Psoas muscle (tissue), 8 donors: ENCODE data around the gene TMBIM4. TPM values are rescaled to one million over a fixed set of nuclear protein-coding genes. Genes with fewer than 3 reads are reported as not detected.
A peak's percentile ranks its signal among the peaks of the same experiment; 100 is the strongest.

Experiments used
- ATAC-seq, 4 donors: fragments of 200-7000 bp; cut with Tn5 transposase; one replicate each; pipeline ENCODE4 v1.9.1; 2020; ENCODE audit warnings: moderate library complexity in 3 of 4, mild to moderate bottlenecking in 2 of 4
- DNase-seq, 2 donors: peaks; one replicate each; pipeline ENCODE4 v3.0.0-alpha.2; 2020
- H3K27ac ChIP-seq: fragments of 200-600 bp; one replicate; pipeline ENCODE4 v1.8.0; 2022
- H3K27me3 ChIP-seq, 3 donors: fragments of 200-600 bp in 1 of 3; one replicate each; pipeline versions ENCODE4 v1.6.1 to v1.8.0; 2013 to 2022; ENCODE audit warnings: low read length in 2 of 3, mild to moderate bottlenecking in 2 of 3, moderate library complexity in 1 of 3; ENCODE audit not compliant: insufficient read depth in 3 of 3
- H3K36me3 ChIP-seq, 2 donors: fragments of 200-600 bp in 1 of 2; one replicate each; pipeline versions ENCODE4 v1.6.1 to v1.8.0; 2013 to 2022; ENCODE audit warnings: low read depth in 1 of 2, mild to moderate bottlenecking in 1 of 2, moderate library complexity in 1 of 2; ENCODE audit not compliant: insufficient read depth in 1 of 2
- H3K4me1 ChIP-seq: fragments of 200-600 bp; one replicate; pipeline ENCODE4 v1.8.0; 2022
- H3K4me3 ChIP-seq: fragments of 200-600 bp; one replicate; pipeline ENCODE4 v1.8.0; 2022; ENCODE audit warnings: mild to moderate bottlenecking
- H3K9me3 ChIP-seq: fragments of 200-600 bp; one replicate; pipeline ENCODE4 v1.8.0; 2022
- WGBS, 3 donors: extraction: QIAGEN DNeasy Blood & Tissue Kit; methylation state at CpG; one replicate each; pipeline versions ENCODE4 v1.1.6 to v1.1.7; 2013; 5-methylcytosine and 5-hydroxymethylcytosine counted together
- intact Hi-C, 2 donors: fragments of 100-400 bp; cut with DNase I; formaldehyde crosslinking; loops; one replicate each; pipeline versions ENCODE4 v1.11.0 to v1.14.2; 2022
- polyA plus RNA-seq, 3 donors: library from polyadenylated mRNA; stranded (reverse); fragments of 200-250 nt; gene quantifications; one replicate each; pipeline ENCODE4 v1.2.3, GENCODE V29; 2013
- total RNA-seq, 4 donors: library from RNA; stranded (reverse); fragmentation: NEBNext Ultra II Directional in 2 of 4; extraction: Animal tissue kit (Norgen Biotek cat#: 25700) in 2 of 4; gene quantifications; one replicate each; pipeline versions ENCODE4 v1.2.1 to v1.2.4, GENCODE V29; 2021 to 2023
- TF ChIP-seq, protein P1 (sequence below): fragments of 200-600 bp; IDR thresholded peaks from one replicate; pipeline ENCODE4 v1.8.0; 2022; ENCODE audit warnings: antibody characterized with exemption
- donor health status: healthy with polysubstance abuse.
- donor health status: DM: no; HTN: no; CAD: no; lungs with moderate emphysema.
- donor health status: Bipolar disorder and iron deficiency.
- donor health status: healthy.
- donor health status: DM: yes; HTN: yes; CAD: no.
- donor health status: DM: no; HTN: no; CAD: no.
- donor health status: DM: no; HTN: no; CAD: no.
- donor health status: DM: yes; HTN: yes; CAD: no.

The TMBIM4 gene
- total and polyA plus RNA-seq, 7 donors, result 35.1 to 64.8 (median 43.2) TPM

GRCh38 chr12:66190519-66191370, 20.9 kb upstream of the TMBIM4 start:
- H3K36me3 ChIP-seq, result no peaks in the 10 kb centered on the region
- H3K4me3 ChIP-seq, result peak overlapping the region; percentile 66
- H3K9me3 ChIP-seq, result no peaks in the 10 kb centered on the region
- H3K27me3 ChIP-seq, result peaks cover 0 to 28% (median 7%) of the 10 kb centered on the region in 3 donors
- H3K27ac ChIP-seq, result no peak overlapping the region
- 29 to 67% (median 36%) methylated on average over 1 of the region's 1 CpG for WGBS, 3 donors
- DNase-seq (no peak), ATAC-seq (no peak)
- intact Hi-C loops, result no loop called here
- TF ChIP-seq, protein P1, sequence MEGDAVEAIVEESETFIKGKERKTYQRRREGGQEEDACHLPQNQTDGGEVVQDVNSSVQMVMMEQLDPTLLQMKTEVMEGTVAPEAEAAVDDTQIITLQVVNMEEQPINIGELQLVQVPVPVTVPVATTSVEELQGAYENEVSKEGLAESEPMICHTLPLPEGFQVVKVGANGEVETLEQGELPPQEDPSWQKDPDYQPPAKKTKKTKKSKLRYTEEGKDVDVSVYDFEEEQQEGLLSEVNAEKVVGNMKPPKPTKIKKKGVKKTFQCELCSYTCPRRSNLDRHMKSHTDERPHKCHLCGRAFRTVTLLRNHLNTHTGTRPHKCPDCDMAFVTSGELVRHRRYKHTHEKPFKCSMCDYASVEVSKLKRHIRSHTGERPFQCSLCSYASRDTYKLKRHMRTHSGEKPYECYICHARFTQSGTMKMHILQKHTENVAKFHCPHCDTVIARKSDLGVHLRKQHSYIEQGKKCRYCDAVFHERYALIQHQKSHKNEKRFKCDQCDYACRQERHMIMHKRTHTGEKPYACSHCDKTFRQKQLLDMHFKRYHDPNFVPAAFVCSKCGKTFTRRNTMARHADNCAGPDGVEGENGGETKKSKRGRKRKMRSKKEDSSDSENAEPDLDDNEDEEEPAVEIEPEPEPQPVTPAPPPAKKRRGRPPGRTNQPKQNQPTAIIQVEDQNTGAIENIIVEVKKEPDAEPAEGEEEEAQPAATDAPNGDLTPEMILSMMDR, result no peak
- no peaks in the 10 kb centered on the region for H3K4me1 ChIP-seq

DNA sequence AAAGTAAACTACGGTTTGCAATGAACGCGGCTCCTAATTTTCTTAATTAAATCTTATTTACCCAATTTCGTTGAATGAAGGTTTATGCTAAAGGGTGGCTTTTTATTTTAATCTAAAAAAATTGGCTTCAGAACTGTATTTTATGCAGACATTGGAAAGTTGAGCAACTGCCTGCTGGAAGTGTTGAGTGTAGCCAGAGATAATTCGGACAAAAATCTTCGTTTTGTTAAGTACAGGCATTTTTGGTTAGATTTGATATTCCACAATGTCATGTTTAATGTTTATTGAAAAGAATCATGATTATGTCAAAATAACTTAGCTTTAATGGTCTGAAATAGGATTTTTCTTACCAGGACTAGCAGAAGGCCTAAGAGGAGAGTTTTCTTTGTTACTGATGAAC, 20.1 kb upstream of the TMBIM4 start:
- Histone ChIP-seq H3K27ac (peak overlapping the region; percentile 73), H3K27me3 (peaks cover 0 to 33% (median 7%) of the 10 kb centered on the region in 3 donors), H3K36me3 (no peaks in the 10 kb centered on the region), H3K4me1 (no peaks in the 10 kb centered on the region), H3K4me3 (peak overlapping the region; percentile 66), H3K9me3 (no peaks in the 10 kb centered on the region)
- ATAC-seq (no peak), DNase-seq (no peak)
- 54 to 75% (median 56%) methylated on average over 6 of the region's 6 CpGs for WGBS, 3 donors
- intact Hi-C loops, result no loop called here
- TF ChIP-seq, protein P1, result no peak

- intact Hi-C loops, result no loop called here
- DNase-seq, result no peak
- WGBS, 3 donors, result 6 to 11% (median 9%) methylated on average over 18 of the region's 18 CpGs
- no peaks in the 10 kb centered on the region for H3K9me3 ChIP-seq
- no peaks in the 10 kb centered on the region for H3K4me1 ChIP-seq
- no peaks in the 10 kb centered on the region for H3K36me3 ChIP-seq
- TF ChIP-seq, protein P1, result no peak
- peak overlapping the region; percentile 66 for H3K4me3 ChIP-seq
- no peak for ATAC-seq
- peak overlapping the region; percentile 73 for H3K27ac ChIP-seq
- H3K27me3 ChIP-seq, result peaks cover 0 to 37% (median 7%) of the 10 kb centered on the region in 3 donors
Observed at GRCh38 chr12:66189486-66189843, 19.7 kb upstream of the TMBIM4 start.

DNA sequence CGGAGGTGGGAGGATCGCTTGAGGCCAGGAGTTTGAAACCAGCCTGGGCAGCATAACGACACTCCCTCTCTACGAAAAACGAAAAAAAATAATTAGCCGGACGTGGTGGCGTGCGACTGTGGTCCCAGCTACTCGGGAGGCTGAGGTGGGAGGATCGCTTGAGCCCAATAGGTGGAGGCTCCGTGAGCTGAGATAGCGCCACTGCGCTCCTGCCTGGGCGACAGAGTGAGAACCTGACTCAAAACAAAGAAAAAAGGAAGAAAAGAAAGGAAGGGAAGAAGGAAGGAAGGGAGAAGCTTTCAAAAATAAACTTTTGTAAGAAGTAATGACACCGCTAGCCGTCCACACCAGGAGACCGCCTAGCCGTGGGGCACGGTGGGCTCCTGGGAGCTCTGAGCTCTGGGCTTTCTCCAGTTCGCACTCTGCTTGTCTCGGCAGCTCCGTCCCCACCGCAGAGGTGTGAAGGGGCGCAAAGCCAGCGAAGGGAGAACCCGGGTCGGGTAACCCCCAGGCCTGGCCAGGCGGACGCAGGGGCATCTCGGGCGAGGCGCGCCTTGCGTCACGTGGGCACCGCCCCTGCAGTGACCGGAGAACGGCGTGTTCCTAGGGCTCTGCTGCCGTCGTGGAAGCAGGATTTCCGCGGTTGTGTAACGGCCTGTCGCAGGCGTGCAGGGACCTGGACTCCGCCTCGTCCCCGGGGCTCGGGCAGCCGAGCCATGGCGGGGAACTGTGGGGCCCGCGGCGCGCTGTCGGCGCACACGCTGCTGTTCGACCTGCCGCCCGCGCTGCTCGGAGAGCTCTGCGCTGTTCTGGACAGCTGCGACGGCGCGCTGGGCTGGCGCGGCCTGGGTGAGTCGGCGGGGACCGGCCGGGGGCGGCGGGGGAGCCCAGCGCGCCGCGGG, 19.0 kb upstream of the TMBIM4 start, which contains the start of gene IRAK3:
IRAK3 (plus strand) TSS at position 631 of the 902 bp plus-strand sequence; CDS start at position 717, 86 bp downstream.
- Histone ChIP-seq H3K4me3 (peak within 1 kb of the TSS; percentile 66), H3K27me3 (peaks cover 0 to 41% (median 6%) of the 10 kb centered on the region in 3 donors), H3K27ac (peak within 1 kb of the TSS; percentile 73), H3K36me3 (no peaks in the 10 kb centered on the region), H3K4me1 (no peaks in the 10 kb centered on the region), H3K9me3 (no peaks in the 10 kb centered on the region)
- intact Hi-C loops, result no loop called here
- ATAC-seq (peak; percentile 59 to 91 (median 86)), DNase-seq (peak; percentile 89 to 93)
- 19 to 27% (median 22%) methylated on average over 59 to 82 of the region's 82 CpGs for WGBS, 3 donors
- TF ChIP-seq, protein P1, result no peak
